Spleen (tissue), 11 donors: Measurements from ENCODE around the gene AIRE. TPM values are rescaled to one million over a fixed set of nuclear protein-coding genes. Genes with fewer than 3 reads are reported as not detected.
"Not testable (repeated sequence)": the region's sequence is repeated elsewhere in the genome, so short reads cannot be mapped to it uniquely, and the experiment has no call there.

ENCODE experiments used
- DNase-seq: peaks from one replicate; pipeline ENCODE4 v3.0.0-alpha.2; 2020
- H3K27ac ChIP-seq, 8 donors: fragments of 200-600 bp; sonication (generic) in 7 of 8; 1 replicate in 4 of 8; 2 replicates in 4 of 8; pipeline versions ENCODE4 v1.5.0 to v1.8.0; 2016 to 2021; ENCODE audit warnings: inconsistent platforms in 4 of 8, mild to moderate bottlenecking in 4 of 8, moderate library complexity in 1 of 8
- H3K27me3 ChIP-seq, 7 donors: fragments of 200-600 bp; sonication (generic) in 6 of 7; replicated peaks in 1 of 7; 1 replicate in 4 of 7; 2 replicates in 3 of 7; pipeline versions ENCODE4 v1.5.0 to v1.8.0; 2016 to 2021; ENCODE audit warnings: inconsistent platforms in 3 of 7, mild to moderate bottlenecking in 1 of 7
- H3K36me3 ChIP-seq, 6 donors: fragments of 200-600 bp; sonication (generic) in 5 of 6; 1 replicate in 4 of 6; 2 replicates in 2 of 6; pipeline versions ENCODE4 v1.5.0 to v1.8.0; 2016 to 2021; ENCODE audit warnings: inconsistent platforms in 2 of 6
- H3K4me1 ChIP-seq, 6 donors: fragments of 200-600 bp; sonication (generic) in 5 of 6; 1 replicate in 3 of 6; 2 replicates in 3 of 6; pipeline versions ENCODE4 v1.5.0 to v1.8.0; 2016 to 2021; ENCODE audit warnings: inconsistent platforms in 3 of 6
- H3K4me3 ChIP-seq, 8 donors: fragments of 200-600 bp; sonication (generic) in 7 of 8; 1 replicate in 4 of 8; 2 replicates in 4 of 8; pipeline versions ENCODE4 v1.5.0 to v1.8.0; 2016 to 2021; ENCODE audit warnings: inconsistent platforms in 4 of 8, mild to moderate bottlenecking in 4 of 8, moderate library complexity in 2 of 8
- H3K9me3 ChIP-seq, 8 donors: fragments of 200-600 bp; sonication (generic) in 7 of 8; 1 replicate in 4 of 8; 2 replicates in 4 of 8; pipeline versions ENCODE4 v1.5.0 to v1.8.0; 2016 to 2021; ENCODE audit warnings: inconsistent platforms in 4 of 8
- POLR2A ChIP-seq, 3 donors: fragments of 450-650 bp; IDR thresholded peaks; one replicate each; pipeline ENCODE4 v1.5.1; 2017; ENCODE audit warnings: antibody characterized with exemption in 3 of 3, mild to moderate bottlenecking in 1 of 3
- POLR2AphosphoS5 ChIP-seq, 3 donors: sonication (generic); formaldehyde crosslinking; IDR thresholded peaks; one replicate each; pipeline ENCODE4 v1.5.1; 2017; ENCODE audit warnings: antibody characterized with exemption in 3 of 3
- WGBS, 5 donors: extraction: QIAGEN DNeasy Blood & Tissue Kit in 3 of 5; methylation state at CpG; one replicate each; pipeline versions ENCODE4 v1.1.5 to v1.1.7; 2013 to 2018; 5-methylcytosine and 5-hydroxymethylcytosine counted together
- intact Hi-C: fragments of 100-400 bp; cut with DNase I; formaldehyde crosslinking; loops from one replicate; pipeline ENCODE4 v1.15.0; 2023; ENCODE audit warnings: low total_unique reads
- polyA plus RNA-seq, 3 donors: library from polyadenylated mRNA; stranded (reverse); fragments of 200-250 nt; gene quantifications; one replicate each; pipeline ENCODE4 v1.2.1, GENCODE V29; 2013
- total RNA-seq, 7 donors: library from RNA; depleted of rRNA in 3 of 7; stranded (reverse); fragments of >200 nt in 3 of 7; fragmentation: NEBNext Ultra II Directional in 4 of 7; extraction: Animal tissue kit (Norgen Biotek cat#: 25700) in 4 of 7; gene quantifications; one replicate each; pipeline versions ENCODE4 v1.1.0 to v1.2.1, GENCODE V29; 2016 to 2021
- TF ChIP-seq, protein P1 (sequence below), 11 experiments: fragments of 200-600 bp in 7 of 11; fragments of 450-650 bp in 4 of 11; sonication (generic) in 4 of 11; IDR thresholded peaks in 8 of 11; conservative IDR thresholded peaks in 3 of 11; 1 replicate in 7 of 11; 2 replicates in 4 of 11; pipeline versions ENCODE4 v1.4.0 to v1.8.0; 2016 to 2021; ENCODE audit warnings: antibody characterized with exemption in 11 of 11, inconsistent platforms in 4 of 11, mild to moderate bottlenecking in 1 of 11
- donor health status: healthy with polysubstance abuse.
- donor health status: DM: no; HTN: no; CAD: no; lungs with moderate emphysema.
- donor health status: DM: no; HTN: no; CAD: no.
- donor health status: Bipolar disorder and iron deficiency.
- donor health status: healthy.
- donor health status: DM: no; HTN: no; CAD: no.
- donor health status: DM: yes; HTN: yes; CAD: no.

Gene AIRE
- total and polyA plus RNA-seq, 10 donors, result 0.08 to 0.16 (median 0.10) TPM; not detected in 6

DNA sequence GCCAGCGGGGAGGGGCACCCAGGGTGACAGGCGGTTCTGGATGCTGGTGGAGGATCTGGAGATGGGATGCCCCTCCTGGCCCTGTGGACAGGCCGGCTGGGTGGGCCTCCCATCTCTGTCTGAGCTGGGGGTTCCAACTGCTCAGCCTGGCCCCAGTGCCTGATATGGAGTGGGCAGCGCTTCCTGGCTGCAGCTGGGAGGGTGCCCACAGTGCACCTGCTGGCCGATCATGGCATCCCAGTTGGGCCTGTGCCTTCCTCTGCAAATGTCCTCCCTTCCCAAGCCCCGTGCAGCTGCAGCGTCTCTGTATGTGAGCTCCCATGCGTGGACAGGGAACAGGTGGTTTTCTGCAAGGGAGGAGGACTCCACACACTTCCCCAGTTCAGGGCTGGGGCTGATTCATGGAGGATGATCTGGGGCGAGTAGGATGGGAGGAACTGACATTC, 16.3 kb downstream of the AIRE start:
- peak overlapping the region in 1 of 8 donors; percentile 92 for H3K4me3 ChIP-seq
- H3K27me3 ChIP-seq, result peaks cover 0 to 7% (median 0%) of the 10 kb centered on the region in 7 donors
- H3K36me3 ChIP-seq, result peaks cover 0 to 13% (median 5%) of the 10 kb centered on the region in 6 donors
- peaks cover 30 to 93% (median 83%) of the 10 kb centered on the region in 6 donors for H3K4me1 ChIP-seq
- WGBS, 5 donors, result 60 to 69% (median 65%) methylated on average over 7 to 9 of the region's 9 CpGs
- TF ChIP-seq, protein P1, sequence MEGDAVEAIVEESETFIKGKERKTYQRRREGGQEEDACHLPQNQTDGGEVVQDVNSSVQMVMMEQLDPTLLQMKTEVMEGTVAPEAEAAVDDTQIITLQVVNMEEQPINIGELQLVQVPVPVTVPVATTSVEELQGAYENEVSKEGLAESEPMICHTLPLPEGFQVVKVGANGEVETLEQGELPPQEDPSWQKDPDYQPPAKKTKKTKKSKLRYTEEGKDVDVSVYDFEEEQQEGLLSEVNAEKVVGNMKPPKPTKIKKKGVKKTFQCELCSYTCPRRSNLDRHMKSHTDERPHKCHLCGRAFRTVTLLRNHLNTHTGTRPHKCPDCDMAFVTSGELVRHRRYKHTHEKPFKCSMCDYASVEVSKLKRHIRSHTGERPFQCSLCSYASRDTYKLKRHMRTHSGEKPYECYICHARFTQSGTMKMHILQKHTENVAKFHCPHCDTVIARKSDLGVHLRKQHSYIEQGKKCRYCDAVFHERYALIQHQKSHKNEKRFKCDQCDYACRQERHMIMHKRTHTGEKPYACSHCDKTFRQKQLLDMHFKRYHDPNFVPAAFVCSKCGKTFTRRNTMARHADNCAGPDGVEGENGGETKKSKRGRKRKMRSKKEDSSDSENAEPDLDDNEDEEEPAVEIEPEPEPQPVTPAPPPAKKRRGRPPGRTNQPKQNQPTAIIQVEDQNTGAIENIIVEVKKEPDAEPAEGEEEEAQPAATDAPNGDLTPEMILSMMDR (IDR thresholded peaks at IDR 0.05 in 8 of 11, conservative IDR thresholded peaks at IDR 0.05 in 3 of 11), result no peak
- TF ChIP-seq POLR2AphosphoS5 (IDR thresholded peaks at IDR 0.05) (peak in 1 of 3 donors; percentile 18), POLR2A (IDR thresholded peaks at IDR 0.05) (no peak)
- H3K27ac ChIP-seq, result peak overlapping the region in 7 of 8 donors; percentile 8 to 94 (median 93)
- no peak for DNase-seq
- intact Hi-C loops, result no loop called here
- no peaks in the 10 kb centered on the region for H3K9me3 ChIP-seq

DNA sequence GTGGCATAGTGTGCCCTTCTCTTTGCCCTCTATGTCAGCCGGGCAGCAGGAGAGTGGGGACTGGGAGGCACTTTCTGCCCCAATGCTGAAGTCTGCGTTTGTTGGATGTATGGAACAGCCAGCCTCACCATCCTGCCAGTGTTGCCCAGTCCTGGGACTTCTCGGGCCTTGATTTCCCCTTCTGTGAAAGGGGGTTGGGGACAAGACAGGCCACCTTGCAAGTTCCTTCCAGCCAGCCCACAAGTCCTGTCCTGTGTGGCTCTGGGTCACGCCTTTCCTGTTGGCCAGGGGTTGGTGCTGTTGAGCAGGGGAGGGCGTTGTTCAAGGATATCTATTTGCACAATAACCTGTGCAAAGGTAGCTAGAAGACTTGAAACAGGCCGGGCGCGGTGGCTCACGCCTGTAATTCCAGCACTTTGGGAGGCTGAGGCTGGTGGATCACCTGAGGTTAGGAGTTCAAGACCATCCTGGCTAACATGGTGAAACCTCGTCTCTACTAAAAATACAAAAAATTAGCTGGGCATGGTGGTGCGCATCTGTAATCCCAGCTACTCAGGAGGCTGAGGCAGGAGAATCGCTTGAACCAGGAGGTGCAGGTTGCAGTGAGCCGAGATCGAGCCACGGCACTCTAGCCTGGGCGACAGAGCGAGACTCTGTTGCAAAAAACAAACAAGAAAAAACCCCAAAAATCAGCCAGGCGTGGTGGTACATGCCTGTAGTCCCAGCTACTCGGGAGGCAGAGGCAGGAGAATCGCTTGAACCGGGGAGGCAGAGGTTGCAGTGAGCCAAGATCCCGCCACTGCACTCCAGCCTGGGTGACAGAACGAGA, 17.1 kb downstream of the AIRE start:
- H3K4me1 ChIP-seq, result peaks cover 26 to 86% (median 76%) of the 10 kb centered on the region in 6 donors
- intact Hi-C loops, H3K27me3 ChIP-seq, DNase-seq, H3K9me3 ChIP-seq: not testable (repeated sequence)
- H3K4me3 ChIP-seq, result peak overlapping the region in 1 of 8 donors; percentile 92
- H3K36me3 ChIP-seq, result peaks cover 0 to 21% (median 13%) of the 10 kb centered on the region in 6 donors
- 72 to 77% (median 74%) methylated on average over 22 to 23 of the region's 23 CpGs for WGBS, 5 donors
- H3K27ac ChIP-seq, result peak overlapping the region in 4 of 8 donors; percentile 32 to 94 (median 93)
- TF ChIP-seq, protein P1 (IDR thresholded peaks at IDR 0.05 in 8 of 11, conservative IDR thresholded peaks at IDR 0.05 in 3 of 11), result peak in 2 of 11 experiments; percentile 21 to 22

DNA sequence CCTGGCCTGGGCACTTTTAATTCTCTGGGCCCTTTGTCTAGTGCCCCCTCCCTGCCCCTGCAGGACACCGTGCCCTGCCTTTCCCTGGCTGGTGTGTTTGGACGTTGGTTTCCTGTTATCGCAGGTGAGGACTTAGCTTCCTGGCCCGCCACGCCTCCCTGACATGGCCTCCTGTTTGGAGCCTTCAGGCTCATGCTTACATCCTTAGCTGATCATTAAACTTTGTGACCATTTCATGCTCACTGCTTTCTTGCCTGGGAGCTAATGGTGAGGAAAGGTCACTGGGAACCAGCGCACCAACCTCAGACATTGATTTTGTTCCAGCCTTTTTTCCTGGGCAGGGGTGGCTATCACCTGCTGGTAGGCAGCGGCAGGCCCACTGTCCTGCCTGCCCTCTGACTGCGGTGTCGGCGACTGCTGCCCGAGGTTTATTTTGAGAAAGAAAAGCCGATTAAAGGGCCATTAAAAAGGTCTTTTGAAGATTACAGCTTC, 17.9 kb downstream of the AIRE start:
- TF ChIP-seq, protein P1 (IDR thresholded peaks at IDR 0.05 in 8 of 11, conservative IDR thresholded peaks at IDR 0.05 in 3 of 11), result no peak
- TF ChIP-seq POLR2AphosphoS5 (IDR thresholded peaks at IDR 0.05), result no peak
- no peak for TF ChIP-seq POLR2A (IDR thresholded peaks at IDR 0.05)
- Histone ChIP-seq H3K4me3 (no peak overlapping the region), H3K9me3 (no peaks in the 10 kb centered on the region), H3K4me1 (peaks cover 23 to 79% (median 68%) of the 10 kb centered on the region in 6 donors), H3K36me3 (peaks cover 0 to 29% (median 14%) of the 10 kb centered on the region in 6 donors), H3K27me3 (no peaks in the 10 kb centered on the region), H3K27ac (peak overlapping the region in 4 of 8 donors; percentile 9 to 94 (median 93))
- intact Hi-C loops, result no loop called here
- WGBS, 5 donors, result 73 to 79% (median 76%) methylated on average over 12 of the region's 12 CpGs
- DNase-seq, result no peak
